HepG2 (cell line): ENCODE data around the gene NYNRIN. TPM values are rescaled to one million over a fixed set of nuclear protein-coding genes. Genes with fewer than 3 reads are reported as not detected.

Experiments used
- AGO1 ChIP-seq: fragments of 200-400 bp; formaldehyde crosslinking; IDR thresholded peaks from 2 replicates; pipeline ENCODE4 v1.6.1; 2017; ENCODE audit warnings: mild to moderate bottlenecking, low read depth, low read length, moderate library complexity; ENCODE audit not compliant: poor library complexity, severe bottlenecking
- ATM ChIP-seq: fragments of 450-650 bp; IDR thresholded peaks from 2 replicates; pipeline ENCODE4 v1.7.1; 2017; ENCODE audit warnings: mild to moderate bottlenecking, borderline replicate concordance
- BHLHE40 ChIP-seq: IDR thresholded peaks from 2 replicates; pipeline ENCODE4 v1.6.1; 2011; ENCODE audit warnings: low read length, improper control_type of control experiment
- GABPB1 ChIP-seq: IDR thresholded peaks from 2 replicates; pipeline ENCODE4 v1.6.1; 2016; ENCODE audit warnings: mild to moderate bottlenecking, missing genetic modification reagents, moderate library complexity, missing compliant biosample characterization
- GATA4 ChIP-seq: sonication (generic); IDR thresholded peaks from 2 replicates; pipeline ENCODE4 v1.6.1; 2016; ENCODE audit warnings: antibody characterized with exemption, low read depth, borderline replicate concordance
- KLF12 ChIP-seq: sonication (generic); formaldehyde crosslinking; IDR thresholded peaks from 2 replicates; pipeline ENCODE4 v1.4.0; 2020; ENCODE audit warnings: missing genetic modification reagents, borderline replicate concordance
- MBNL3 ChIP-seq: fragments of 250-450 bp; sonication (Bioruptor Pico); conservative IDR thresholded peaks from 2 replicates; pipeline ENCODE4 v1.8.0; 2022; ENCODE audit warnings: mild to moderate bottlenecking, inconsistent platforms
- RORA ChIP-seq: sonication (generic); formaldehyde crosslinking; IDR thresholded peaks from 2 replicates; pipeline ENCODE4 v1.5.0; 2020; ENCODE audit warnings: mild to moderate bottlenecking, missing genetic modification reagents, moderate library complexity
- SP2 ChIP-seq: sonication (generic); formaldehyde crosslinking; IDR thresholded peaks from 2 replicates; pipeline ENCODE4 v1.5.1; 2020; ENCODE audit warnings: mild to moderate bottlenecking, missing genetic modification reagents
- TCF12 ChIP-seq, 2 experiments: fragments of 450-650 bp in 1 of 2; sonication (generic) in 1 of 2; formaldehyde crosslinking in 1 of 2; IDR thresholded peaks; 2 replicates each; pipeline versions ENCODE4 v1.6.1 to v1.8.0; 2017 to 2022; ENCODE audit warnings: antibody characterized with exemption in 1 of 2, mild to moderate bottlenecking in 1 of 2, missing genetic modification reagents in 1 of 2, moderate library complexity in 1 of 2
- THAP9 ChIP-seq: sonication (generic); formaldehyde crosslinking; IDR thresholded peaks from 2 replicates; pipeline ENCODE4; 2020; ENCODE audit warnings: missing genetic modification reagents, mild to moderate bottlenecking, borderline replicate concordance
- YEATS4 ChIP-seq: sonication (generic); formaldehyde crosslinking; IDR thresholded peaks from 2 replicates; pipeline ENCODE4 v1.4.0; 2020; ENCODE audit warnings: missing genetic modification reagents, borderline replicate concordance
- ZKSCAN8 ChIP-seq: IDR thresholded peaks from 2 replicates; pipeline ENCODE4 v1.6.1; 2016; ENCODE audit warnings: borderline replicate concordance, missing genetic modification reagents, missing compliant biosample characterization
- ZNF20 ChIP-seq: sonication (generic); formaldehyde crosslinking; IDR thresholded peaks from 2 replicates; pipeline ENCODE4 v1.4.0; 2020; ENCODE audit warnings: mild to moderate bottlenecking, moderate library complexity, missing genetic modification reagents
- ZNF350 ChIP-seq: sonication (generic); formaldehyde crosslinking; IDR thresholded peaks from 2 replicates; pipeline ENCODE4 v1.4.0; 2020; ENCODE audit warnings: mild to moderate bottlenecking, low read depth, missing genetic modification reagents, borderline replicate concordance
- ZNF616 ChIP-seq: sonication (generic); formaldehyde crosslinking; IDR thresholded peaks from 2 replicates; pipeline ENCODE4 v1.5.0; 2020; ENCODE audit warnings: low read depth, mild to moderate bottlenecking, missing genetic modification reagents
- ZNF619 ChIP-seq: sonication (generic); formaldehyde crosslinking; IDR thresholded peaks from 2 replicates; pipeline ENCODE4 v1.4.0; 2020; ENCODE audit warnings: mild to moderate bottlenecking, missing genetic modification reagents
- polyA plus RNA-seq, 8 experiments: library from polyadenylated mRNA; depleted of rRNA in 3 of 8; stranded (reverse) in 7 of 8; unstranded in 1 of 8; fragments of >200 nt; fragmentation: Illumina TruSeq in 4 of 8; extraction: Trizol in 4 of 8; gene quantifications; 2 replicates each; pipeline versions ENCODE4 v1.2.1 to v1.2.3, GENCODE V29; 2011 to 2016; ENCODE audit warnings: low read depth in 4 of 8, missing spikeins in 1 of 8, mixed read lengths in 1 of 8; ENCODE audit not compliant: insufficient read depth in 1 of 8
- total RNA-seq, 5 experiments: library from RNA; depleted of rRNA; stranded (reverse); fragments of >200 nt; fragmentation: Illumina TruSeq; extraction: Trizol; gene quantifications; 2 replicates each; pipeline ENCODE4 v1.2.3, GENCODE V29; 2016; ENCODE audit warnings: low read depth in 1 of 5
- TF ChIP-seq, protein P1 (sequence below): sonication (generic); formaldehyde crosslinking; IDR thresholded peaks from 2 replicates; pipeline ENCODE4 v1.5.0; 2020; ENCODE audit warnings: mild to moderate bottlenecking, missing genetic modification reagents, moderate library complexity
- TF ChIP-seq, protein P2 (sequence below): sonication (generic); formaldehyde crosslinking; IDR thresholded peaks from 2 replicates; pipeline ENCODE4 v1.5.0; 2020; ENCODE audit warnings: missing genetic modification reagents
- TF ChIP-seq, protein P3 (sequence below): sonication (generic); formaldehyde crosslinking; IDR thresholded peaks from 2 replicates; pipeline ENCODE4 v1.4.0; 2020; ENCODE audit warnings: mild to moderate bottlenecking, missing genetic modification reagents

NYNRIN gene
- total and polyA plus RNA-seq, 2 of the 13 experiments (the other 11 are each of a cell fraction or from before 2014, with no cell fraction given): 0.63 to 1.1 TPM

GRCh38 chr14:24442240-24443052, 43.6 kb downstream of the NYNRIN start, which contains the start of gene SDR39U1 (continued):
- TF ChIP-seq YEATS4 (CRISPR knock-in tag): peak; percentile 98
- no peak for TF ChIP-seq MBNL3 (CRISPR knock-in tag)
- TF ChIP-seq, protein P1, sequence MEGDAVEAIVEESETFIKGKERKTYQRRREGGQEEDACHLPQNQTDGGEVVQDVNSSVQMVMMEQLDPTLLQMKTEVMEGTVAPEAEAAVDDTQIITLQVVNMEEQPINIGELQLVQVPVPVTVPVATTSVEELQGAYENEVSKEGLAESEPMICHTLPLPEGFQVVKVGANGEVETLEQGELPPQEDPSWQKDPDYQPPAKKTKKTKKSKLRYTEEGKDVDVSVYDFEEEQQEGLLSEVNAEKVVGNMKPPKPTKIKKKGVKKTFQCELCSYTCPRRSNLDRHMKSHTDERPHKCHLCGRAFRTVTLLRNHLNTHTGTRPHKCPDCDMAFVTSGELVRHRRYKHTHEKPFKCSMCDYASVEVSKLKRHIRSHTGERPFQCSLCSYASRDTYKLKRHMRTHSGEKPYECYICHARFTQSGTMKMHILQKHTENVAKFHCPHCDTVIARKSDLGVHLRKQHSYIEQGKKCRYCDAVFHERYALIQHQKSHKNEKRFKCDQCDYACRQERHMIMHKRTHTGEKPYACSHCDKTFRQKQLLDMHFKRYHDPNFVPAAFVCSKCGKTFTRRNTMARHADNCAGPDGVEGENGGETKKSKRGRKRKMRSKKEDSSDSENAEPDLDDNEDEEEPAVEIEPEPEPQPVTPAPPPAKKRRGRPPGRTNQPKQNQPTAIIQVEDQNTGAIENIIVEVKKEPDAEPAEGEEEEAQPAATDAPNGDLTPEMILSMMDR (CRISPR knock-in tag): peak; percentile 50
- peak; percentile 100 for TF ChIP-seq ZNF619 (CRISPR knock-in tag)
- TF ChIP-seq BHLHE40: peak; percentile 24; the same call in 1 of the 2 replicates
- TF ChIP-seq TCF12 (IDR thresholded peaks at IDR 0.05): no peak
- TF ChIP-seq TCF12 (CRISPR knock-in tag; IDR thresholded peaks at IDR 0.05): peak; percentile 98; the same call in 1 of the 2 replicates
- TF ChIP-seq ZKSCAN8 (CRISPR knock-in tag): peak; percentile 90; the same call in 1 of the 2 replicates
- TF ChIP-seq SP2 (CRISPR knock-in tag): peak; percentile 92
- peak; percentile 100 for TF ChIP-seq ZNF350 (CRISPR knock-in tag)
- TF ChIP-seq, protein P2, sequence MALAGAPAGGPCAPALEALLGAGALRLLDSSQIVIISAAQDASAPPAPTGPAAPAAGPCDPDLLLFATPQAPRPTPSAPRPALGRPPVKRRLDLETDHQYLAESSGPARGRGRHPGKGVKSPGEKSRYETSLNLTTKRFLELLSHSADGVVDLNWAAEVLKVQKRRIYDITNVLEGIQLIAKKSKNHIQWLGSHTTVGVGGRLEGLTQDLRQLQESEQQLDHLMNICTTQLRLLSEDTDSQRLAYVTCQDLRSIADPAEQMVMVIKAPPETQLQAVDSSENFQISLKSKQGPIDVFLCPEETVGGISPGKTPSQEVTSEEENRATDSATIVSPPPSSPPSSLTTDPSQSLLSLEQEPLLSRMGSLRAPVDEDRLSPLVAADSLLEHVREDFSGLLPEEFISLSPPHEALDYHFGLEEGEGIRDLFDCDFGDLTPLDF: peak; percentile 86; the same call in 1 of the 2 replicates
- peak; percentile 84 for TF ChIP-seq ZNF616 (CRISPR knock-in tag)
- TF ChIP-seq, protein P3, sequence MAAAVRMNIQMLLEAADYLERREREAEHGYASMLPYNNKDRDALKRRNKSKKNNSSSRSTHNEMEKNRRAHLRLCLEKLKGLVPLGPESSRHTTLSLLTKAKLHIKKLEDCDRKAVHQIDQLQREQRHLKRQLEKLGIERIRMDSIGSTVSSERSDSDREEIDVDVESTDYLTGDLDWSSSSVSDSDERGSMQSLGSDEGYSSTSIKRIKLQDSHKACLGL (CRISPR knock-in tag): peak; percentile 96
- TF ChIP-seq ATM: no peak
- no peak for TF ChIP-seq RORA
- peak; percentile 95 for TF ChIP-seq ZNF20 (CRISPR knock-in tag)
- peak; percentile 96 for TF ChIP-seq GABPB1 (CRISPR knock-in tag)
- peak; percentile 85 for TF ChIP-seq GATA4
- TF ChIP-seq AGO1: peak; percentile 95
- TF ChIP-seq THAP9 (CRISPR knock-in tag): peak; percentile 98
- TF ChIP-seq KLF12: peak; percentile 94
